SK-N-SH (cell line): Measurements from ENCODE around the gene PLK4. TPM values are rescaled to one million over a fixed set of nuclear protein-coding genes. Genes with fewer than 3 reads are reported as not detected.

Source experiments
- polyA plus RNA-seq, 3 experiments: library from polyadenylated mRNA; depleted of rRNA; stranded (reverse); fragments of >200 nt; gene quantifications; 2 replicates each; pipeline ENCODE4 v1.2.3, GENCODE V29; 2012
- small RNA-seq, 7 experiments: library from RNA; depleted of rRNA; stranded (forward); fragments of <200 nt; gene quantifications; one replicate each; pipeline ENCODE3, GENCODE V24; 2012

PLK4 gene
- polyA plus RNA-seq, 1 of the 3 experiments (the other 2 are of a cell fraction), result 10.5 TPM

Small RNA genes within 50 kb of the gene (small RNA-seq; reads per million reads assigned to genes)
- 0 reads per million in 7 experiments for gene RNU6-583P

Other genes starting within 250 kb of the PLK4 start
- gene INTU, start 247.9 kb upstream of the PLK4 start, polyA plus RNA-seq (2012; rRNA removed), result 3.3 and 7.3 TPM in 2 replicates
- not detected in 2 replicates for gene SLC25A31, start 150.5 kb upstream of the PLK4 start, polyA plus RNA-seq (2012; rRNA removed)
- gene HSPA4L, start 98.6 kb upstream of the PLK4 start, polyA plus RNA-seq (2012; rRNA removed), result 1.6 and 1.8 TPM in 2 replicates
- gene MFSD8, start 84.3 kb downstream of the PLK4 start, polyA plus RNA-seq (2012; rRNA removed), result 7.5 and 12.8 TPM in 2 replicates
- 2.0 and 2.1 TPM in 2 replicates for gene ABHD18, start 84.5 kb downstream of the PLK4 start, polyA plus RNA-seq (2012; rRNA removed)
- 4.8 and 6.4 TPM in 2 replicates for gene LARP1B, start 180.4 kb downstream of the PLK4 start, polyA plus RNA-seq (2012; rRNA removed)